Subcutaneous abdominal adipose tissue (tissue), 5 donors: ENCODE measurements around the gene MUC5AC.
"Not testable (repeated sequence)": the region's sequence is repeated elsewhere in the genome, so short reads cannot be mapped to it uniquely, and the experiment has no call there.

Experiments used
- H3K27ac ChIP-seq: one replicate; pipeline ENCODE4 v1.7.0; 2013; ENCODE audit warnings: low read depth, mild to moderate bottlenecking, inconsistent platforms, low read length, moderate library complexity
- H3K27me3 ChIP-seq, 5 donors: one replicate each; pipeline ENCODE4 v1.7.0; 2013; ENCODE audit warnings: low read length in 5 of 5, inconsistent platforms in 1 of 5; ENCODE audit not compliant: control insufficient read depth in 5 of 5, insufficient read depth in 4 of 5
- H3K36me3 ChIP-seq, 5 donors: one replicate each; pipeline ENCODE4 v1.7.0; 2013; ENCODE audit warnings: low read length in 5 of 5; ENCODE audit not compliant: control insufficient read depth in 5 of 5, insufficient read depth in 5 of 5
- H3K4me1 ChIP-seq, 5 donors: one replicate each; pipeline ENCODE4 v1.7.0; 2013; ENCODE audit warnings: low read length in 5 of 5, mild to moderate bottlenecking in 3 of 5, moderate library complexity in 1 of 5; ENCODE audit not compliant: control insufficient read depth in 5 of 5, insufficient read depth in 5 of 5
- H3K4me3 ChIP-seq, 5 donors: one replicate each; pipeline ENCODE4 v1.7.0; 2013; ENCODE audit warnings: low read length in 5 of 5, low read depth in 1 of 5
- H3K9ac ChIP-seq, 5 donors: one replicate each; pipeline ENCODE4 v1.7.0; 2013; ENCODE audit warnings: low read length in 5 of 5, mild to moderate bottlenecking in 4 of 5, moderate library complexity in 3 of 5
- H3K9me3 ChIP-seq, 5 donors: one replicate each; pipeline ENCODE4 v1.7.0; 2013; ENCODE audit warnings: low read length in 5 of 5; ENCODE audit not compliant: control insufficient read depth in 5 of 5
- donor health status: healthy.
- donor health status: healthy.
- donor health status: healthy.
- donor health status: healthy.
- donor health status: healthy.

Gene MUC5AC

GRCh38 chr11:1178201-1178885 lies 20.6 kb downstream of the MUC5AC start:
- Histone ChIP-seq H3K27me3 (peaks cover 3 to 33% (median 9%) of the 10 kb centered on the region in 5 donors), H3K4me3 (no peak overlapping the region), H3K9me3 (peaks cover 0 to 3% (median 0%) of the 10 kb centered on the region in 5 donors), H3K27ac (no peak overlapping the region), H3K9ac (no peak overlapping the region), H3K36me3 (no peaks in the 10 kb centered on the region), H3K4me1 (no peaks in the 10 kb centered on the region)

- no peak overlapping the region for H3K27ac ChIP-seq
- no peak overlapping the region for H3K4me3 ChIP-seq
- no peak overlapping the region for H3K9ac ChIP-seq
- H3K27me3 ChIP-seq = peaks cover 3 to 33% (median 9%) of the 10 kb centered on the region in 5 donors
- no peaks in the 10 kb centered on the region for H3K4me1 ChIP-seq
- peaks cover 0 to 3% (median 0%) of the 10 kb centered on the region in 5 donors for H3K9me3 ChIP-seq
- H3K36me3 ChIP-seq = no peaks in the 10 kb centered on the region
Measured at GRCh38 chr11:1178906-1179305, 21.2 kb downstream of the MUC5AC start.

- peaks cover 0 to 3% (median 0%) of the 10 kb centered on the region in 5 donors for H3K9me3 ChIP-seq
Measured at GRCh38 chr11:1179641-1180040, 21.9 kb downstream of the MUC5AC start.

GRCh38 chr11:1180171-1180570 lies 22.4 kb downstream of the MUC5AC start:
- Histone ChIP-seq H3K9ac (no peak overlapping the region), H3K9me3 (peaks cover 0 to 6% (median 0%) of the 10 kb centered on the region in 5 donors), H3K27ac (no peak overlapping the region), H3K4me3 (no peak overlapping the region), H3K36me3 (no peaks in the 10 kb centered on the region), H3K4me1 (no peaks in the 10 kb centered on the region), H3K27me3 (peaks cover 3 to 33% (median 9%) of the 10 kb centered on the region in 5 donors)

More at GRCh38 chr11:1179641-1180040, 21.9 kb downstream of the MUC5AC start:
- H3K9ac ChIP-seq = no peak overlapping the region
- no peak overlapping the region for H3K27ac ChIP-seq
- no peaks in the 10 kb centered on the region for H3K36me3 ChIP-seq
- no peak overlapping the region for H3K4me3 ChIP-seq
- H3K27me3 ChIP-seq = peaks cover 3 to 33% (median 9%) of the 10 kb centered on the region in 5 donors
- H3K4me1 ChIP-seq = no peaks in the 10 kb centered on the region

- H3K9me3 ChIP-seq = peaks cover 0 to 6% (median 0%) of the 10 kb centered on the region in 5 donors
- no peaks in the 10 kb centered on the region for H3K36me3 ChIP-seq
- H3K4me1 ChIP-seq = no peaks in the 10 kb centered on the region
- no peak overlapping the region for H3K4me3 ChIP-seq
- no peak overlapping the region for H3K9ac ChIP-seq
- H3K27me3 ChIP-seq = peaks cover 3 to 26% (median 8%) of the 10 kb centered on the region in 5 donors
- H3K27ac ChIP-seq = no peak overlapping the region
Measured at GRCh38 chr11:1180947-1181391, 23.2 kb downstream of the MUC5AC start.

- no peaks in the 10 kb centered on the region for H3K36me3 ChIP-seq
- H3K27ac ChIP-seq = no peak overlapping the region
- peaks cover 3 to 23% (median 8%) of the 10 kb centered on the region in 5 donors for H3K27me3 ChIP-seq
Measured at GRCh38 chr11:1181420-1181819, 23.7 kb downstream of the MUC5AC start.

GRCh38 chr11:1181853-1182535 lies 24.2 kb downstream of the MUC5AC start:
- no peak overlapping the region for H3K27ac ChIP-seq
- H3K36me3 ChIP-seq = no peaks in the 10 kb centered on the region
- H3K9me3 ChIP-seq = peaks cover 0 to 6% (median 0%) of the 10 kb centered on the region in 5 donors
- no peak overlapping the region for H3K9ac ChIP-seq
- H3K4me3 ChIP-seq = no peak overlapping the region
- peaks cover 3 to 23% (median 6%) of the 10 kb centered on the region in 5 donors for H3K27me3 ChIP-seq
- H3K4me1 ChIP-seq = no peaks in the 10 kb centered on the region

More at GRCh38 chr11:1181420-1181819, 23.7 kb downstream of the MUC5AC start:
- H3K4me1 ChIP-seq = no peaks in the 10 kb centered on the region
- H3K4me3 ChIP-seq = no peak overlapping the region
- no peak overlapping the region for H3K9ac ChIP-seq
- peaks cover 0 to 6% (median 0%) of the 10 kb centered on the region in 5 donors for H3K9me3 ChIP-seq

- not testable (repeated sequence) for H3K4me1 ChIP-seq, H3K36me3 ChIP-seq, H3K9ac ChIP-seq, H3K9me3 ChIP-seq, H3K27ac ChIP-seq, H3K4me3 ChIP-seq
- peaks cover 3 to 18% (median 7%) of the 10 kb centered on the region in 5 donors for H3K27me3 ChIP-seq
Measured at GRCh38 chr11:1184139-1184538, 26.4 kb downstream of the MUC5AC start.

- H3K9me3 ChIP-seq, H3K9ac ChIP-seq, H3K4me3 ChIP-seq, H3K4me1 ChIP-seq, H3K27ac ChIP-seq, H3K36me3 ChIP-seq: not testable (repeated sequence)
- H3K27me3 ChIP-seq = peaks cover 3 to 11% (median 4%) of the 10 kb centered on the region in 5 donors
Measured at GRCh38 chr11:1188451-1189130, 30.8 kb downstream of the MUC5AC start.

GRCh38 chr11:1189816-1190215 lies 32.1 kb downstream of the MUC5AC start:
- not testable (repeated sequence) for H3K9ac ChIP-seq, H3K36me3 ChIP-seq, H3K27ac ChIP-seq, H3K9me3 ChIP-seq, H3K4me1 ChIP-seq, H3K4me3 ChIP-seq
- peaks cover 3 to 11% (median 5%) of the 10 kb centered on the region in 5 donors for H3K27me3 ChIP-seq
